Measurements from ENCODE around the gene MBD6. TPM values are rescaled to one million over a fixed set of nuclear protein-coding genes. Genes with fewer than 3 reads are reported as not detected.

MBD6 gene
- total and polyA plus RNA-seq, 2 of the 8 experiments (the other 6 are each of a cell fraction or from before 2014, with no cell fraction given), result 3.9 to 32.3 TPM

DNA sequence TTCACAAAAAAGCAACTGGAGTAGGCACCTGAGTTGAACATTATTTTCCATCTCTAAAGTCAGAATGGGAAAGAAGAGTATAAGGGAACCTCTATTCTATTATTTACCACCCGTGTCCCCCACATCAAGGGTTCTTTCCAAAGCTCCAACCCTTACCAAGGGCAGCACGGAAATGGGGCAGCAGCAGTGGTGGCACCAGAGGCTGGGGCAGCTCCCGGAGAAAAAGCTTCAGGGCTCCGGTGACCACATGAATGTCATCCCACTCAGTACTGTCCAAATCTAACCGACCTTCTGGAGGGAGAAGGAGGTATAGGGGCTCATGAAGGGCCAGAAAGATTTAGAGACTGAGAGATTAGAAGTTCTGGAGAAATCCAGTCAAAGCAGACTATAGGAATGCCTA is 48.7 kb upstream of the MBD6 start (continued):
- no peak for TF ChIP-seq TAF1 (IDR thresholded peaks at IDR 0.05; ENCODE audit: low read depth, low read length)
- TF ChIP-seq, protein P1, sequence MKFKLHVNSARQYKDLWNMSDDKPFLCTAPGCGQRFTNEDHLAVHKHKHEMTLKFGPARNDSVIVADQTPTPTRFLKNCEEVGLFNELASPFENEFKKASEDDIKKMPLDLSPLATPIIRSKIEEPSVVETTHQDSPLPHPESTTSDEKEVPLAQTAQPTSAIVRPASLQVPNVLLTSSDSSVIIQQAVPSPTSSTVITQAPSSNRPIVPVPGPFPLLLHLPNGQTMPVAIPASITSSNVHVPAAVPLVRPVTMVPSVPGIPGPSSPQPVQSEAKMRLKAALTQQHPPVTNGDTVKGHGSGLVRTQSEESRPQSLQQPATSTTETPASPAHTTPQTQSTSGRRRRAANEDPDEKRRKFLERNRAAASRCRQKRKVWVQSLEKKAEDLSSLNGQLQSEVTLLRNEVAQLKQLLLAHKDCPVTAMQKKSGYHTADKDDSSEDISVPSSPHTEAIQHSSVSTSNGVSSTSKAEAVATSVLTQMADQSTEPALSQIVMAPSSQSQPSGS (IDR thresholded peaks at IDR 0.05; ENCODE audit: low read length), result no peak
- TF ChIP-seq KDM5A (IDR thresholded peaks at IDR 0.05; ENCODE audit: low read length), result no peak

All from H1 (cell line).